Mammary epithelial cell (primary cell): ENCODE measurements around the gene CDH13.

Experiments
- CTCF ChIP-seq, 2 donors: IDR thresholded peaks in 1 of 2; conservative IDR thresholded peaks in 1 of 2; 2 replicates each; pipeline ENCODE4 v1.5.1; 2011 to 2012; ENCODE audit warnings: inconsistent platforms in 2 of 2, low read length in 2 of 2, mild to moderate bottlenecking in 2 of 2, control low read depth in 1 of 2, low read depth in 1 of 2; ENCODE audit not compliant: insufficient read depth in 1 of 2; ENCODE audit errors: extremely low read depth in 1 of 2
- EZH2 ChIP-seq: IDR thresholded peaks from 2 replicates; pipeline ENCODE4 v1.6.1; 2012; ENCODE audit warnings: low read length, inconsistent platforms, borderline replicate concordance

GRCh38 chr16:83345846-83346640, 719.3 kb downstream of the CDH13 start:
- TF ChIP-seq CTCF (conservative IDR thresholded peaks at IDR 0.05 in 1 of 2, IDR thresholded peaks at IDR 0.05 in 1 of 2; ENCODE audit: extremely low read depth in 1 of 2, insufficient read depth in 1 of 2, low read depth in 1 of 2, low read length in 2 of 2), result no peak
- TF ChIP-seq EZH2, result no peak
